AG09319 (cell line): ENCODE data around the gene TACC3.

ENCODE experiments used
- DNase-seq: peaks from one replicate; pipeline ENCODE4 v3.0.0-alpha.2; 2010; ENCODE audit warnings: low read depth; ENCODE audit errors: extremely low read depth
- CTCF ChIP-seq: IDR thresholded peaks from 2 replicates; pipeline ENCODE4 v1.5.1; 2011; ENCODE audit warnings: low read depth, mild to moderate bottlenecking, inconsistent platforms, low read length, moderate library complexity

Gene TACC3

GRCh38 chr4:1766106-1767060, 45.1 kb downstream of the TACC3 start:
- no peak for DNase-seq
- TF ChIP-seq CTCF, result no peak

- no peak for DNase-seq
- TF ChIP-seq CTCF, result no peak
Measured at GRCh38 chr4:1767061-1767769, 45.9 kb downstream of the TACC3 start.

- no peak for DNase-seq
- peak; percentile 38 for TF ChIP-seq CTCF
Measured at GRCh38 chr4:1767770-1768366, 46.5 kb downstream of the TACC3 start.

- DNase-seq, result no peak
- TF ChIP-seq CTCF, result no peak
Measured at GRCh38 chr4:1768367-1769034, 47.2 kb downstream of the TACC3 start.

- no peak for TF ChIP-seq CTCF
- DNase-seq, result no peak
Measured at GRCh38 chr4:1769692-1770091, 48.4 kb downstream of the TACC3 start.

- no peak for DNase-seq
- no peak for TF ChIP-seq CTCF
Measured at GRCh38 chr4:1770245-1770644, 48.9 kb downstream of the TACC3 start.
